ENCODE results near the gene ATP6V0E2.

- TF ChIP-seq EZH2 (IDR thresholded peaks at IDR 0.05) = no peak
- no peak for TF ChIP-seq POLR2AphosphoS5 (IDR thresholded peaks at IDR 0.05; ENCODE audit: borderline replicate concordance, low read depth, low read length)
Observed at GRCh38 chr7:149834601-149835000, 39.2 kb upstream of the ATP6V0E2 start.
